SKM-1 (cell line): ENCODE measurements around the gene RASSF7.
A peak's percentile ranks its signal among the peaks of the same experiment; 100 is the strongest.

Source experiments
- DNase-seq: peaks from one replicate; lab custom pipeline; 2025; ENCODE audit not compliant: unreplicated experiment; lab: John Stamatoyannopoulos, UW

RASSF7 gene

GRCh38 chr11:581752-582151 is 21.0 kb downstream of the RASSF7 start:
- no peak for DNase-seq

- no peak for DNase-seq
These were observed 23.5 kb downstream of the RASSF7 start for GRCh38 chr11:584287-584686.

- no peak for DNase-seq
These were observed 25.9 kb downstream of the RASSF7 start for GRCh38 chr11:586376-587316.

GRCh38 chr11:587546-587945 is 26.8 kb downstream of the RASSF7 start:
- DNase-seq = no peak

GRCh38 chr11:587978-588380 is 27.2 kb downstream of the RASSF7 start:
- peak; percentile 54 for DNase-seq

GRCh38 chr11:589798-590197 is 29.0 kb downstream of the RASSF7 start:
- no peak for DNase-seq

- DNase-seq = no peak
These were observed 30.2 kb downstream of the RASSF7 start for GRCh38 chr11:590997-591396.

- no peak for DNase-seq
These were observed 31.7 kb downstream of the RASSF7 start for GRCh38 chr11:592501-592900.

- no peak for DNase-seq
These were observed 32.1 kb downstream of the RASSF7 start for GRCh38 chr11:592918-593317.

GRCh38 chr11:593347-593746 is 32.6 kb downstream of the RASSF7 start:
- DNase-seq = no peak

GRCh38 chr11:595400-595799 is 34.6 kb downstream of the RASSF7 start:
- no peak for DNase-seq

GRCh38 chr11:596374-596773 is 35.6 kb downstream of the RASSF7 start:
- DNase-seq = no peak

- DNase-seq = no peak
These were observed 36.5 kb downstream of the RASSF7 start for GRCh38 chr11:597166-597725.

- DNase-seq = no peak
These were observed 37.4 kb downstream of the RASSF7 start for GRCh38 chr11:598005-598680.

GRCh38 chr11:601573-602245 is 40.9 kb downstream of the RASSF7 start:
- no peak for DNase-seq

GRCh38 chr11:603154-603553 is 42.4 kb downstream of the RASSF7 start:
- no peak for DNase-seq

- DNase-seq = no peak
These were observed 44.7 kb downstream of the RASSF7 start for GRCh38 chr11:605286-606129.

- no peak for DNase-seq
These were observed 45.5 kb downstream of the RASSF7 start for GRCh38 chr11:606245-606644.

GRCh38 chr11:607020-607780 is 46.4 kb downstream of the RASSF7 start:
- DNase-seq = no peak
